ENCODE data around the gene CIAO2B. TPM values are rescaled to one million over a fixed set of nuclear protein-coding genes. Genes with fewer than 3 reads are reported as not detected.

Gene CIAO2B
- total RNA-seq, 1 donor from 2014 or later, result 54.5 TPM

DNA sequence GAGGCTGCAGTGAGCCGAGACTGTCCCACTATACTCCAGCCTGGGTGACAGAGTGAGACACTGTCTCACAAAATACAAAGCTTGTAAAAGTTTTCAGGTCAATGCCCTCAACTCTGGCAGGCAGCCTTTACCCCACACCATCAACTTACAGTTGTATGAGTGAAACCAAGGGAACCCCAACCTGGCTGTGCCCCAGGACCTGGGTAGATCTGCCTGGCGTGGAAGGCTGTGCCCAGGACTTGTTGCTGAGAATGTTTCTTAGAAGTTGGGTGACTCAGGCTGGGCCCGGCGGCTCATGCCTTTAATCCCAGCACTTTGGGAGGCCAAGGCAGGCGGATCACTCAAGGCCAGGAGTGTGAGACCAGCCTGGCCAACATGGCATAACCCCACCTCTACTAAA, 34.6 kb upstream of the CIAO2B start:
- Mint-ChIP-seq H3K27me3 (ENCODE audit: low read depth) (peaks cover 24% of the 10 kb centered on the region), H3K27ac (no peak overlapping the region), H3K9me3 (no peaks in the 10 kb centered on the region), H3K4me1 (no peaks in the 10 kb centered on the region), H3K4me3 (no peak overlapping the region), H3K36me3 (no peaks in the 10 kb centered on the region)
- no peak for TF ChIP-seq CTCF (IDR thresholded peaks at IDR 0.05; ENCODE audit: unreplicated experiment)
- DNase-seq (ENCODE audit: low spot score in 2 of 2, unreplicated experiment in 2 of 2), result no peak

GRCh38 chr16:66964049-66964448, 29.8 kb upstream of the CIAO2B start:
- no peaks in the 10 kb centered on the region for H3K9me3 Mint-ChIP-seq
- H3K4me1 Mint-ChIP-seq, result peaks cover 2% of the 10 kb centered on the region
- no peak overlapping the region for H3K27ac Mint-ChIP-seq
- no peak for TF ChIP-seq CTCF (IDR thresholded peaks at IDR 0.05; ENCODE audit: unreplicated experiment)
- H3K27me3 Mint-ChIP-seq (ENCODE audit: low read depth), result peaks cover 24% of the 10 kb centered on the region
- H3K4me3 Mint-ChIP-seq, result no peak overlapping the region
- no peak for DNase-seq (ENCODE audit: low spot score in 2 of 2, unreplicated experiment in 2 of 2)
- H3K36me3 Mint-ChIP-seq, result no peaks in the 10 kb centered on the region

- Mint-ChIP-seq H3K9me3 (no peaks in the 10 kb centered on the region), H3K36me3 (no peaks in the 10 kb centered on the region), H3K27me3 (ENCODE audit: low read depth) (peaks cover 33% of the 10 kb centered on the region), H3K4me1 (peaks cover 2% of the 10 kb centered on the region), H3K4me3 (no peak overlapping the region), H3K27ac (no peak overlapping the region)
- TF ChIP-seq CTCF (IDR thresholded peaks at IDR 0.05; ENCODE audit: unreplicated experiment), result no peak
- no peak for DNase-seq (ENCODE audit: low spot score in 2 of 2, unreplicated experiment in 2 of 2)
These were observed 27.7 kb upstream of the CIAO2B start for GRCh38 chr16:66961914-66962313.

GRCh38 chr16:66961065-66961744, 27.0 kb upstream of the CIAO2B start, which contains the start of gene CES3:
TSS of gene CES3 (plus strand) at chr16:66961266. CDS start at chr16:66961308, 42 bp downstream.
- DNase-seq (ENCODE audit: low spot score in 2 of 2, unreplicated experiment in 2 of 2), result peak in 1 of 2 experiments; percentile 72
- Mint-ChIP-seq H3K9me3 (no peaks in the 10 kb centered on the region), H3K27me3 (ENCODE audit: low read depth) (peaks cover 29% of the 10 kb centered on the region), H3K36me3 (no peaks in the 10 kb centered on the region), H3K27ac (no peak within 1 kb of the TSS), H3K4me1 (peaks cover 3% of the 10 kb centered on the region), H3K4me3 (peak within 1 kb of the TSS; percentile 58)
- TF ChIP-seq CTCF (IDR thresholded peaks at IDR 0.05; ENCODE audit: unreplicated experiment), result peak; percentile 64

DNA sequence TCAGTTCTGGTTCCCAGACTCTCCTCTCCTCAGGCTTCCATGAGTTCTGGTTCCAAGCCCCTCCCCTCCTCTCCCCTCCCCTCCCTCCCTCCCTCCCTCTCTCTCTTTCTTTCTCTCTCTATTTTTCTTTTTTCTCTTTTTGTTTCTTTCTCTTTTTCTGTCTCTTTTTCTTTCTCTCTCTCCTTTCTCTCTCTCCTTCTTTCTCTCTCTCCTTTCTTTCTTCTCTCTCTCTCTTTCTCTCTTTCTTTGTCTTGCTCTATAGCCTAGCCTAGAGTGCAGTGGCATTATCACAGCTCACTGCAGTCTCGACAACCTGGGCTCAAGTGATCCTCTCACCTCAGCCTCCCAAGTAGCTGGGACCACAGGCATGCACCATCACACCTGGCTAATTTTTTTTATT, 26.1 kb upstream of the CIAO2B start:
- no peak overlapping the region for H3K27ac Mint-ChIP-seq
- H3K9me3 Mint-ChIP-seq, result no peaks in the 10 kb centered on the region
- peaks cover 24% of the 10 kb centered on the region for H3K27me3 Mint-ChIP-seq (ENCODE audit: low read depth)
- H3K4me1 Mint-ChIP-seq, result peaks cover 13% of the 10 kb centered on the region
- H3K4me3 Mint-ChIP-seq, result no peak overlapping the region
- H3K36me3 Mint-ChIP-seq, result no peaks in the 10 kb centered on the region
- no peak for TF ChIP-seq CTCF (IDR thresholded peaks at IDR 0.05; ENCODE audit: unreplicated experiment)
- no peak for DNase-seq (ENCODE audit: low spot score in 2 of 2, unreplicated experiment in 2 of 2)

All from mesothelial cell of epicardium (in vitro differentiated cells).